ENCODE results near the gene MDFIC2. TPM values are rescaled to one million over a fixed set of nuclear protein-coding genes. Genes with fewer than 3 reads are reported as not detected.
"Not testable (repeated sequence)": the region's sequence is repeated elsewhere in the genome, so short reads cannot be mapped to it uniquely, and the experiment has no call there.

The MDFIC2 gene
- total RNA-seq, 1 donor from 2014 or later: not detected

- Mint-ChIP-seq H3K27me3 (no peaks in the 10 kb centered on the region), H3K27ac (no peak overlapping the region), H3K4me3 (ENCODE audit: low read depth) (no peak overlapping the region), H3K4me1 (ENCODE audit: low read depth) (peaks cover 4% of the 10 kb centered on the region), H3K36me3 (ENCODE audit: insufficient read depth) (no peaks in the 10 kb centered on the region), H3K9me3 (ENCODE audit: low read depth) (peaks cover 8% of the 10 kb centered on the region)
- DNase-seq (ENCODE audit: low spot score, unreplicated experiment): no peak
- no peak for TF ChIP-seq CTCF (IDR thresholded peaks at IDR 0.05; ENCODE audit: unreplicated experiment)
These were observed 29.7 kb upstream of the MDFIC2 start for GRCh38 chr3:70342149-70342548.

- not testable (repeated sequence) for H3K27me3 Mint-ChIP-seq; H3K36me3 Mint-ChIP-seq (ENCODE audit: insufficient read depth); DNase-seq (ENCODE audit: low spot score, unreplicated experiment); H3K27ac Mint-ChIP-seq; H3K4me3 Mint-ChIP-seq (ENCODE audit: low read depth); H3K9me3 Mint-ChIP-seq (ENCODE audit: low read depth); H3K4me1 Mint-ChIP-seq (ENCODE audit: low read depth)
These were observed 24.4 kb upstream of the MDFIC2 start for GRCh38 chr3:70336885-70337284.

GRCh38 chr3:70333080-70333479 is 20.6 kb upstream of the MDFIC2 start:
- H3K36me3 Mint-ChIP-seq (ENCODE audit: insufficient read depth): no peaks in the 10 kb centered on the region
- H3K27me3 Mint-ChIP-seq: no peaks in the 10 kb centered on the region
- H3K27ac Mint-ChIP-seq: no peak overlapping the region
- no peak for TF ChIP-seq CTCF (IDR thresholded peaks at IDR 0.05; ENCODE audit: unreplicated experiment)
- no peak for DNase-seq (ENCODE audit: low spot score, unreplicated experiment)
- no peaks in the 10 kb centered on the region for H3K4me1 Mint-ChIP-seq (ENCODE audit: low read depth)
- no peak overlapping the region for H3K4me3 Mint-ChIP-seq (ENCODE audit: low read depth)
- peaks cover 9% of the 10 kb centered on the region for H3K9me3 Mint-ChIP-seq (ENCODE audit: low read depth)

- H3K4me3 Mint-ChIP-seq (ENCODE audit: low read depth): no peak overlapping the region
- H3K9me3 Mint-ChIP-seq (ENCODE audit: low read depth): peaks cover 10% of the 10 kb centered on the region
- no peak for DNase-seq (ENCODE audit: low spot score, unreplicated experiment)
- H3K27ac Mint-ChIP-seq: no peak overlapping the region
- H3K4me1 Mint-ChIP-seq (ENCODE audit: low read depth): no peaks in the 10 kb centered on the region
- H3K36me3 Mint-ChIP-seq (ENCODE audit: insufficient read depth): no peaks in the 10 kb centered on the region
- H3K27me3 Mint-ChIP-seq: no peaks in the 10 kb centered on the region
- TF ChIP-seq CTCF (IDR thresholded peaks at IDR 0.05; ENCODE audit: unreplicated experiment): no peak
These were observed 2.6 kb upstream of the MDFIC2 start for GRCh38 chr3:70315021-70315420.

GRCh38 chr3:70310809-70311208 is 1.6 kb downstream of the MDFIC2 start:
- no peaks in the 10 kb centered on the region for H3K27me3 Mint-ChIP-seq
- no peak overlapping the region for H3K4me3 Mint-ChIP-seq (ENCODE audit: low read depth)
- no peak for TF ChIP-seq CTCF (IDR thresholded peaks at IDR 0.05; ENCODE audit: unreplicated experiment)
- no peak for DNase-seq (ENCODE audit: low spot score, unreplicated experiment)
- H3K4me1 Mint-ChIP-seq (ENCODE audit: low read depth): no peaks in the 10 kb centered on the region
- H3K9me3 Mint-ChIP-seq (ENCODE audit: low read depth): no peaks in the 10 kb centered on the region
- H3K27ac Mint-ChIP-seq: no peak overlapping the region
- H3K36me3 Mint-ChIP-seq (ENCODE audit: insufficient read depth): no peaks in the 10 kb centered on the region

GRCh38 chr3:70309591-70309990 is 2.8 kb downstream of the MDFIC2 start:
- TF ChIP-seq CTCF (IDR thresholded peaks at IDR 0.05; ENCODE audit: unreplicated experiment): no peak
- no peaks in the 10 kb centered on the region for H3K36me3 Mint-ChIP-seq (ENCODE audit: insufficient read depth)
- H3K27me3 Mint-ChIP-seq: no peaks in the 10 kb centered on the region
- H3K4me1 Mint-ChIP-seq (ENCODE audit: low read depth): no peaks in the 10 kb centered on the region
- DNase-seq (ENCODE audit: low spot score, unreplicated experiment): no peak
- H3K9me3 Mint-ChIP-seq (ENCODE audit: low read depth): no peaks in the 10 kb centered on the region
- H3K27ac Mint-ChIP-seq: no peak overlapping the region
- no peak overlapping the region for H3K4me3 Mint-ChIP-seq (ENCODE audit: low read depth)
